NCI-H226 (cell line): ENCODE data around the gene ME1.
A peak's percentile ranks its signal among the peaks of the same experiment; 100 is the strongest.
"Not testable (repeated sequence)": the region's sequence is repeated elsewhere in the genome, so short reads cannot be mapped to it uniquely, and the experiment has no call there.

Experiments
- DNase-seq: peaks from one replicate; pipeline ENCODE4 v3.0.0-alpha.2; 2015

ME1 gene

DNA sequence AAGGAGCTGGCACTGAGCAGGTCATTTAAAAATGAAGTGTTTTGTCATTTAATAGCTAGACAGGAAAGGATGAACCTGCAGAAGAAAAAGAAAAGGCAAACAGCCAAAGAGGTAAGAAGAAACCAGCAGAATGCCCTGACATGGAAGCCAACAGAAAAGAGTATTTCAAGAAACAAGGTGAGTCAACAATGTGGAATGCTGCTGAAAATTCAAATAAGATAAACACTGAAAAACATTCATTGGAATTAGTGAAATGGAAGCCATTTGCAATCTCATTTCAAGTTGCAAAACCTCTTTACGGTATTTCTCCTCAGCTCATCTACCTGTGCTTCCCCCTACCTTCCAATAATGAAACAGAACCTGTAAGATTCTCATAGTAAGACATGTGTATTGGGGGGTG lies 178.1 kb downstream of the ME1 start:
- peak; percentile 71 for DNase-seq

DNA sequence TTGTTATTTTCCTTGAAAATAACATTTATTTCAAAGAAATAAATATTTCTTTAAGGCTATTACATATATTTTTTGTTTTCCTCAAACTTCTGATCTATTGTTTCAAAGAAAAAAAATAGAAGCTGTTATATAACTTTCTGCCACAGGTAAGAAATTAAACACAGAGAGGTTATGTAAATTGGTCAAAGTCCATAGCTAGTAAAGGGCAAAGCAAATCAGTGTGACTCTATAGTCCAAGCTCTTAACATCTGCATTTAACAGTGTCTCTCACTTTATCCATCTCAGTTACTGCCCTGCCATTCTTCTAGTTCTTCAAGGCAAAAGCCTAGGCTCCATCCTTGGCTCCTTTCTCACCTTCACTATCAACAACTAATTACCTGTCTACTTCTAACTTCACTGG lies 180.6 kb downstream of the ME1 start:
- DNase-seq, result no peak

DNA sequence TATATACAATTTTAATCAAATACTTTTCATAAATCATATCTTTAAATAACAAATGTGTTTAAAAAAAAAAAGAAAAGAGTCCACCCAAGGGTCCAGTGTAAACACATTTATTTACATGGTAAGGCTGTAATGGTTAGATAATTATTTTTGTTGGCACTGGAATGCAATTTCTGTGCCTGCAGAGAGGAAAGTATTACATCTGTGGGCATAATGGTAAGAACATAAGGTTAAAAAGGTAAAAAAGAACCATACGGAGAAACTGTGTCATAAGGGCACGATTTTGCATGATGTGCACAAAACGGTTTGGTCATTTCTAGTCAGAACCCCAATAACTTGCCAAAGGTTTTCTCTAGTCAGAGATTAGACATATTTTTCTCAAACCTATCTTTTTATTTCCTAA lies 183.4 kb downstream of the ME1 start:
- DNase-seq, result no peak

DNA sequence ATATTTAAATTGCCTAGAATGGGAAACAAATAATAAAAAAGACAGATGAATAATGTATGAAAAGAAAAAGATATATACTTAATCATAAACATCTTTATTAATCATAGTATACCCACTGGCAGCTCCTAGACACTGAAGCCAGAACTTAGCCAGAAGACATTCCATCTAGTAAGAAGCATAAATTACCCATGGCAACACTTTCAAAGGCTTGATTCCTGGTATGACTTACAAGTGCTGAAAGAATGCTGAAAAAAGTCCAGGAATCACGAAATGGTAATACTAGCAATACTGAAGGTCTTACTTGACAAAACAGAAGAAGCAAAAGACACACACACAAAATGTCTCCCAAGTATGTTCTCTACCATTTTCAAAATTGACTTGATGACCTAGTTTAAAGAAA lies 199.7 kb downstream of the ME1 start:
- peak; percentile 17 for DNase-seq

DNA sequence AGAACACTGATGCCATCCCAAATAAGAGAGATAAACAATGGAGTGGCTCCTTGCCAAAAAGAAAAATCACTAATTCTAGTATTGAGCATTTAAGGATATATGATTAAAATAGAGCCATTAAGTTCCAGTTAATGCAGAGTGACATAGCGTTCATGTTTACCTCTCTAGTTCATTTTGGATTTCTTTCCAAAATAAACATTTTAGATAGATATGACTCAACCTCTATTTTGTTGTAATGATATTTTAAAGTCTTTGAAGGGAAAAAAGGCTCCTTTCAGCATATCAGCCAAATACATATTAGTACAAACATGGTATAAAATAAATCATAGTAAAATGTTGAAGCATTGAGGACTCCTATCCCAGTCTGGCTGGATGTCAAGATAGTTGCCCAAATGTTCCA lies 204.3 kb downstream of the ME1 start:
- no peak for DNase-seq

DNA sequence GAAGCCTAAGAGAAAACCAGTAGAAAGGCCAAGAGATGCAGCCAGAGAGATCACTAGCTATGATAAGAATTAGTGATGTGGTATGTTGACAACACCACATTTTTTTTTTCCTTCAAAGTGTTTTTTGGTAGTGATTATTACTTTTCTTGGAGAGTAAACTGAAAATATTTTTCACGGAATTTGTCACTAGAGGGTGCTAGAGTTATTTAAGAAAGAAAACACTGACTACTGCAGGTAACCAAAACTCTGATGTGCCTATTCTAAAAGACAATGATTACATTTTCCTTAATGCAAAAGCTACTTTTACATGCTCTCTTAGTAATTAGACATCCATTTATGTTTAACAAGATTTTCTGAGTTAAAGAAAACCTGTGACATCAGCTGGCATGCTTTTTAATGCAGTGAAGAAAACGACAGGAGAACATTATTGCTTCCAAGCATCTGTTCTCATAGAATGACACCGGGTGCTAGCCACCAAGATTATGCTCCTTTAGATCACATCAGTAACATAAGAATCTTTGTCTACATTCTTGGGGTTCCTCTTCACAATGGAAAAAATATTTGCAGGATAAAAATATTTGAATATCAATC lies 208.9 kb downstream of the ME1 start:
- peak; percentile 40 for DNase-seq

DNA sequence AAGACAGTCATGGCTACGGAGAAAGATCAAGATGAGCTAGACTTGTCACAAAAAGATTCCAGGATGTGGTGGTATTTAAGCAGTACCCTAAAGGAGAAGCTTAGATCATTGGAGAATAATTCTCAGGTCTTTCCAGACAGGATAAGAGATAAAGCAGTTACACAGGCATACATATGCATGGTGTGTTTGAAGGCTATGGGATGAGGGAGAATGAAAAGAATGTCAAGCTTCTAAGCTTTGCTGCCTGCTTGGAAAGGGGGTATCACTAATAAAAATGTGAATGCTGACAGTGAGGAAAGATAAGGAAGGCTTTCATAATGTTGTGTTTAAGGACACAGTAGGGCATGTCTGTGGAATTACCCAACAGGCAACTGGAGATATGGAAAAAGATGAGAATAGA lies 209.6 kb downstream of the ME1 start:
- peak; percentile 87 for DNase-seq

DNA sequence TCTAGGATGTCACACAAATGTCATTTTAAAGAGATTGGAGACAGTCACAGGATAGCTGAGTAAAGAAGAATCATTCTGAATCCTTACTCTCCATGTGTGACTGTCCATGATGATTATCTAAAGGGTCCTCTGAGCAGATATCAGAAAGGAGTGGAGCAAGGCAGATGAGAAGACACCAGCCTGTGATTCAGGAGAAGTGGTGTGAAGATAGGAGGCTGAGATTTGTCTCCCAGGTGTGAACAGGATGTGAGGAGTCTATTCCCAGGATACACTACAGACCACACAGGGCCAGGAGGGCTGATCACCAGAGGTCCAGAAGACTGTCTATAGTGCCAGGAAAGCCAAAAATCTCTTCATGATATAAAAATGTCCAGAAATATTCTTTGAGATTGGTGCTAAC lies 210.7 kb downstream of the ME1 start:
- no peak for DNase-seq

DNA sequence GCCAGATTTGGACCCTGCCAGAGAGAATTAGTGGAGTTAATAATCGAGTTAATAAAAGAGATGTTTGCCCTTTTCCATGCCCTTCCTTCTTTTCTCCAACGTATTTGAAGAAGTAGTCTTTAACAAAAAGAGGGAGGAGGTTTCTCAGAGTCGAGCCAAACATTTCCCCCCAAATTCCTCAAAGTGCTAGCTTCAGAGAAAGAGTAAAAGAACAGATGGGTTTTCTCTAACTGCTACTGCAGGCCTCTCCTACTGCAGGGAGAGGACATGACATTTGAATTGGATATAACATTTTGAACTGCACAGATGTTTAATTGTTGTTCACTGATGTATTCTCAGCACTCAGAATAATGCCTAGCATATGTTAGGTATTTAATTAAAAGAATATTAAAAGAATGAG lies 212.2 kb downstream of the ME1 start:
- no peak for DNase-seq

DNA sequence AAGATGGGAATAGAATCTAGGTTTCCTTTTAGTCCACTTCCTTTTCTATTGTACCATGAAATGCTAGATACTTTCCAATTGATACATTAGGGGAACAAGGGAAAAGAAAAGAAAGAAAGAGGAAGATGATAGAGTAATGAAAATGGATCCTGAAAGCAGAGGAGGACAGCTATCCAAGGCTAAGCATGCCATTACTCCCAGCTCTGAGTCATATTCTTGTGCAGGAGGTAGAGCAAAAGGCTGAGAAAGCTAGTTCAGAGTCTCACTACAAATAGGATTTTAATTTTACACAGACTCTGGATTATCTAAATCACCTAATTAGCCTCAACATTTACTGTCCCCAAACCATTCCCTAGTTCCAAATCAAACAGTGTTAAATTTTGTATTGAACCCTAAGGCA lies 214.0 kb downstream of the ME1 start:
- peak; percentile 46 for DNase-seq

DNA sequence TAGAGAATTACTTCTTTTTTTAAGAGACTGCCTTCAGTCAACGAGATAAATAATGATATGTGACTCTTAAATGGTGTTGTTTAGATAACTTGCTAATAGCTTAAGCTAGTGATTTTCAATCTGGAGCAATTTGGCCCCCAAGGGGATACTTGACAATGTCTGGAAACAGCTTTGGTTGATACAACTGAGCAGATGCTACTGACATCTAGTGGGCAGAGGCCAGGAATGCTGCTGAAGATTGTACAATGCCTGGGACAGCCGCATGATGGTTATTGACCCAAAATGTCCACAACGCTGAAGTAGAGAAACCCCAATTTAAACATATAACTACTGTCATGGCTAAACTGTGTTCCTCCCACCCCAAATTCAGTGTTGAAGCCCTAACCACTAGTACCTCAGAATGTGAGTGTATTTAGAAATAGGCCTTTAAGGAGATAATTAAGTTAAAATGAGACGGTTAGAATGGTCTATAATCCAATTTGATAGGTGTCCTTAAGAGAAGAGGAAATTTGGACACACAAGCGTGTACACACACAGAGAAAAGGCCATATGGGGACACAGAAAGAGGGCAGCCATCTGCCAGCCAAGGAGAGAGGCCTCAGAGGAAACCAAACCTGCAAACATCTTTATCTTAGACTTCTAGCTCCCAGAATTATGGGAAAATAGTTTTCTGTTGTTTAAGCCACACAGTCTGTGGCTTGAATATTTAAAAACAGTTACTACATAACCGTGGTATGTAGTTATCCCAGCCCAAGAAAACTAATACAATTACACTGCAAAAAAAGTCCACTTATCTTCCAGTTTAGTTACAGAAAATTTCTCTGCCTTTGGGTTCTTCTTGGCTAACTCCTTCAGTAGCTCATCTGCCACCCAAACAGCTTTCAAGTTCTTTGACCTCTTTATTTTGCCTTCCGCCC lies 215.5 kb downstream of the ME1 start:
- DNase-seq, result peak; percentile 47

DNA sequence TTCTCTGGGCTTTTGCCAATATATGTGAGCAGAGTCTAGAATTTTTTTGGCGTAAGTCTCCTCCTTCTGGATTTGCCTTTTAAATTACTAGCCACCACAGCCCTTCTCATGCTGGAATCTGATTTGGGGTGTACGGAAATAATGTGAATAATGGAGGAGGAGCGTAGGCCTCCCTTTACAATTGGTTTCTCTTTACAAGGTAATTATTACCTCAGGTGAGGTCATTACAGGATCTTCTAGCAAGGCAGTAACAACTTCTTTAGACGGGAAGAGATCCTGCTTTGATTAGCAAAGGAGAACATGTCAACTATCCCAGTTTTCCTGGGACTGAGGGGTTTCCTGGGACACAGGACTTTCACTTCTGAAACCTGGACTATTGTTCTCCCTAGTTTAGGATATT lies 228.8 kb downstream of the ME1 start:
- no peak for DNase-seq

DNA sequence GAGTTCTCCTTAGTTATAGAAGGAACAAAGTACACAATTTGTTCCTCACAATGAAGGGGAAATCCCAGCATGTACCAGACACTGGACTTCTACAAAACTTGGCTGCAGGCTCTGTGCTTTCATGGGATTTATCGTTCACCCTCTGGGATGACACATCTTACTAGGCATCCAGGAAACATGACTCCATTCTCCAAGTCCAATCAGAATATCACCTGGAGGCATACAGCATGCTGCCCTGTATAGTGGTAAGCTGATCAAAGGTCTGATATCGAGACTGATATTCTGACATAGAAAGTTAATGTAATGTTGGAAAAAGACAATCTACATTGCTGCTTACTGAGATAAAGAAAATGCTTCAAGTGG lies 231.0 kb downstream of the ME1 start:
- peak; percentile 90 for DNase-seq

DNA sequence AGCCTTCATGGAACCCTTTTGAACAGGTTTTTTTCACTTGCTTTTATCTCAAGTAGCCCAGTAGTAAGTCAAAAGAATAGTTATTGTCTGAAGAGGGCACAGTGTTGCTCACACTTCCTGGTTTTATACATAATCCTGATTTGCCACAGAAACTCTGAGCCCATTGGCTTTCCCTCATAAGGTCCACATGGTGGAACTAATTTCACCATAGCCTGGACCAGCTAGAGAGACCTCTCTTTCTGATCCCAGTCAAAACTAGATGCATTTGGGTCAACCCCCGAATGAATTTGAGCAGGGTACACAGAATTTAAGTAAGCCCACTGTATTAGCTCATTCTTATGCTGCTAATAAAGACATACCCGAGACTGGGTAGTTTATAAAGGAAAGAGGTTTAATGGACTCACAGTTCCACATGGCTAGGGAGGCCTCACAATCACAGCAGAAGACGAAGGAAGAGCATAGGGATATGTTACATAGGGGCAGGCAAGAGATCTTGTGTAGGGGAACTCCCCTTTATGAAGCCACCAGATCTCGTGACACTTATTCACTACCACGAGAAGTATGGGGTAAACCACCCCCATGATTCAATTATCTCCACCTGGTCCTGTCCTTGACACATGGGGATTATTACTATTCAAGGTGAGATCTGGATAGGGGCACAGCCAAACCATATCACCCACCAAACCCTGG lies 231.5 kb downstream of the ME1 start:
- DNase-seq, result no peak

DNA sequence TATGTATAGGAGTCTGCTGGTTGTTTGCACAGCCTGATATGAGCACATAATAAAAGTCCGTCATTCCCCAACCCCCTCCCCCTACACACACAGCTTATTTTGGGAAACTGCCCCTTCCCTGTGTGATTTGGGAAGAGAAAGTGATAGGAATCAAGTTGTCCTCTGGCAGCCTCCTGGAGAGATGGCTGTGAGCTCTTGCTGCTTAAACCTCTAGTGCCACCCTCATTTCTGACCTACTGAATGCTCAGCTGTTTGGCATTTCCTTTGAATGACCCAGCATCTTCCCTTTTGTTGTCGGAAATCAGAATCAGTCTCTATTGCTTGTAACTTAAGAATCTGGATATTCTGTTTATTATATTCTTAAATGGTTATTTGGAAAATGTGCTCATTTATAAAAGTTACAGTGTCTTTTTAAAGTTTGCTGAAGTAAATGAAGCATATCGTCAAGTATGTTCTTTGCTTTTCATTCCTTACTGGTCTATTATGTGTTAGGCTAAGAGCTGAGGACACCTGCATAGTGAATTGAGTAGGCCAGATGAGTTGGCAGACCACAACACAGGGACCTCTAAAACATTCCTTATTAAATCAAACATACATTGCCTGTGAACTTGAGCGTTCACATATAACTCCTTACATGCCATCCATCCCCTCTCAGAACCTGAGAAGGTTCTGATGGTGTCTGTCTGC lies 232.2 kb downstream of the ME1 start:
- peak; percentile 17 for DNase-seq

DNA sequence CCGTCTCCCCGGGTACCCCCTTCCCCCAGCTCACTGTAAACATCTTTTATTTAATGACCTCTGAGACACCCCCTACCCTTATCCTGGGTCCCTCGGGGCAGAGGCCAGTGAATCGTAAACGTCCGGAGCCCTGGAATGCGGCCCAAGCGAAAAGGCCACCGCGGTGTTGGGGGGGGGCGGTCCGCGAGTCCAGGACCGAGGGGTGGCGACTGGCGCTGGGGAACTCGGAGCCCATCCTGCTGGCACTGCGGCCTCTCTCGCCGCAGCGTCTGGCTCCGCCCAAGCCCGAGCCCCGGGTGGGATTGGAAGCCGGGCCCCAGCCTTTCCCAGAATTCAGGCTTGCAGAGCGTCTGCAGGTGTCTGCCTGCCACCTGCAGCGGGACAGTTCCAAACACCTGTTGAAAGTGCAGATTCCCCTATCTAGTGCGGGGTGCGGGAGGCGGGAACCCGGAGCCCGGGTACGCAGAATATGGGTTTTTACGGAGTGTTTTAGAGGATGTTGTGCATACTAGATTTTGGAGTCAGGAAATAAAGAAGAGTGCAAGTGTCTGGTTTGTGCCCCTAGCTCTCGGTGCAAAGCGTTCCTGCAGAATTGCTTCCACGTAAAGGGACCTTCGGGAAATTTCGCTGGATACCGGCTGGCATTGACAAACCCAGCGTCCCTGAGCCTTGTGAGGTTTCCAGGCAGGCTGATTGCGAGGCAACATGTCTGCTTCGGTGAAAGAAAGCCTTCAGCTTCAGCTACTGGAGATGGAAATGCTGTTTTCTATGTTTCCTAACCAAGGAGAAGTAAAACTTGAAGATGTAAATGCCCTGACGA lies 236.9 kb downstream of the ME1 start:
- DNase-seq, result no peak

DNA sequence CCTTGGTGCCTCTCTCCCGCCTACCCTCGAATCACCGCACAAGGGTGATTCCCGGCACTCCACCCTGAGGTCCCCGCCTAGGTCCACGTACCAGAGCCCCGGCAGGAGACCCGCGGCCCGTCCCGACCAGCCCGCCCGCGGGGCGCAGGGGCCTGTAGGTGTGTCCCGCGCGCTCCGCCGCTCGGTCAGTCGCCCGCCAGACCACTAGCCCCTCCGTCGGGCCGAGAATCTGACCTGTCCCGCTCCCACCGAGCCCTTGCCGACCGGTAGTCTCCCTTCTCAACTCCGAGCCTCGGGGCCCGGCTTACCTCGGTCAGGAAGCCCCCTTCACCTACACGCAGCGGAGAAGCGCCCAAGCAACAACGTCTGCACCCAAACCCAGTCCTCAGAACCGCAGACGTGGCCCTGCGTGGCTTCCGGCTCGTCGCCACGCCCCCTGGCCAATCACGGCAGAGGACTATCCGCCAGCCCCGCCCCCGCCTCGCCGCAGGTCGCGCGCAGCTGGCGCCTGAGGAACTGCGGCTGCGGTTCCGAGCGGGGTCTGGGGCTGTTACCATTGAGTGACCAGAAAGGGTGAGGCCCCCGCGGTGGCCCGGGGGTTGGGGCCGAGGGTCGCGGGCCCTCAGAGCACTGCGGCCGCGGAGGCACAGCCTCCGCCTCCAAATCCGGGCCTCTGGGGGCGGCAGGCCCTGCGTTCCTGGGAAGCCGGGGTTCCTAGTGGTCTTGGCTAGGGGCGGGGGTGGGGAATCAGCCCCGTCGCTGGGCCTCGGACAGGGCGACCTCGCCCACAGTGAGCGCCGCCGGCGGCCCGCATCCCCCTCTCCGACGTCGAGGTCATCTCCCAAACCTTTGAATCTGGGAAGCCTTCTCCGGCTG lies 237.7 kb downstream of the ME1 start, which contains the start of the genes PGM3 and RWDD2A:
TSS of gene PGM3 (minus strand) at position 395 of the 876 bp plus-strand sequence. CDS start 2,253 bp downstream, outside the sequence.
TSS of gene RWDD2A (plus strand) at position 487 of the 876 bp plus-strand sequence. CDS start 1,095 bp downstream, outside the sequence.
- DNase-seq, result peak; percentile 87

DNA sequence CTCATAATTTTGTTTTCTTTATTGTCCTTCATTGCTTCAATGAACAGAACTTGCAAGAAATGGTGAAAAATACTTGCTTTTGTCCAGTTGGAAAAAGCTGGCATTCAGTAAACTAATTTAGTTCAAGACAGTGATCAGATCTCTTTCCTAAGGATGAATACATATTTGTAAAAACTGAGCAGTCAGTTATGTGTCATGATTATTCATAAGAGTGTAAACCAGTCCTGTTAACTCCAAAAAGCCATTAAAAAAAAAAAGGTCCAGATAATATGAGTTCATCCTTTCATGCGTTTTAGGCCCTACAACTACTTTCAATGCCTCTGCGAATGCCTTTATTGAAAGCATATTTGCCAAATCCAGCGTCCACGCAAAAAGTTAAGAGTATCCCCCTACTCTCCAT lies 238.4 kb downstream of the ME1 start:
- no peak for DNase-seq

DNA sequence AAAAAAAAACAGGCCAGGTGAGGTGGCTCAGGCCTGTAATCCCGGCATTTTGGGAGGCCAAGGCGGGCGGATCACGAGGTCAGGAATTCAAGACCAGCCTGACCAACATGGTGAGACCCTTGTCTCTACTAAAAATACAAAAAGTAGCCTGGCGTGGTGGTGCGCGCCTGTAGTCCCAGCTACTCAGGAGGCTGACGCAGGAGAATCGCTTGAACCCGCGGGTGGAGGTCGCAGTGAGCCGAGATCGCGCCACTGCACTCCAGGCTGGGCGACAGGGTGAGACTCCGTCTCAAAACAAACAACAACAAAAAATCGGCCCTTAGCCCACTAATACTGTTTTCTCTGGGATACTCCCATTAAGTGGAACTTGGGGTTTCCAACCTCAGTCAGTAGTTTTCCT lies 238.9 kb downstream of the ME1 start:
- not testable (repeated sequence) for DNase-seq

DNA sequence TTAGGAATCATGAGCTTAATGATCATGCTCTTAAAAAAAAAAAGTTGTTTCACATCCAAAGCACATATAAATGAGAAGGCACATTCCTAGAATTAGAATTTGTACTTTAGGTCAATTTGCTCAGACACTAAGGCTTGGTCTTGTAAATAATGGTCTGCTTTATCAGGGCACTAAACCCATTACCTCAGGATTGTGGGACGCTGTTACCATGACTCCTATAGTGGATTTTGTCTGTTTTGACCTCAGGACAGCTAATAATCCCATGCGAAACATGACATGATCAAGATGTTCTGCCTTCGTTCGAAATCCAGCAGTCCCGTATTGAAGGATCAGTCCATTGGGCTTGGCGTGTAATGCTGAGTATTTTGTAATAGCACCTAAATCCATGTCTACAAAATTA lies 240.2 kb downstream of the ME1 start:
- DNase-seq, result no peak

DNA sequence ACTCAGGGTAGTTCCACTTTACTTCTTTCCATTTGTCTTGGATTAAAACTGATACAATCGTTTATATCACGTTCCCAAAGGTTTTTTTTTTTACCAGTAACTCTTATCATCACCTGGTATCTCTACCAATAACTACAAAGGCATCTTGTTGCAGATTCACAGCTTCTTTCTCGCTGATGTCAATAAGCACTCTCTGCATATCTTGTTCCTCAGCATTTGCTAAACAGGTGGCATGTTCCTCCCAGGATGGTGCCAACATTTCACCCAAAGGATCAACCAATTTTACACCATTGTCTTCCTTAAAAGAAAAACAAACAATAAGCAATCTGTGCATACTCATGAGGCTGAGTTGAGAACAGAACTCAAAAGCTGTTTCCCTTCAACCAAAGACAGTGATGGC lies 242.3 kb downstream of the ME1 start:
- no peak for DNase-seq
